Measurements from ENCODE around the gene ZNF182.
"Not testable (repeated sequence)": the region's sequence is repeated elsewhere in the genome, so short reads cannot be mapped to it uniquely, and the experiment has no call there.

DNA sequence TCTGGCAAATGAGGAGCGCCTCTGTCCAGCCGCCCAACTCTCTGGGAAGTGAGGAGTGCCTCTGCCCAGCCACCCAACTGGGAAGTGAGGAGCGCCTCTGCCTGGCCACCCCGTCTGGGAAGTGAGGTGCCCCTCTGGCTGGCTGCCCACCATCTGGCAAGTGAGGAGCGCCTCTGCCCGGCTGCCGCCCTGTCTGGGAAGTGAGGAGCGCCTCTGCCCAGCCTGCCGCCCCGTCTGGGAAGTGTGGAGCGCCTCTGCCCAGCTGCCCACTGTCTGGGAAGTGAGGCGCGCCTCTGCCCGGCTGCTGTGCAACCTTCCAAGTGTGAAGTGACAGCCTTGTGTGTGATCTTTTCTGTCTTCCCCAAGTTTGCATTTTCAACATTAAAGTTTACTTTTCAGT lies 38.3 kb downstream of the ZNF182 start:
- TF ChIP-seq, protein P1, sequence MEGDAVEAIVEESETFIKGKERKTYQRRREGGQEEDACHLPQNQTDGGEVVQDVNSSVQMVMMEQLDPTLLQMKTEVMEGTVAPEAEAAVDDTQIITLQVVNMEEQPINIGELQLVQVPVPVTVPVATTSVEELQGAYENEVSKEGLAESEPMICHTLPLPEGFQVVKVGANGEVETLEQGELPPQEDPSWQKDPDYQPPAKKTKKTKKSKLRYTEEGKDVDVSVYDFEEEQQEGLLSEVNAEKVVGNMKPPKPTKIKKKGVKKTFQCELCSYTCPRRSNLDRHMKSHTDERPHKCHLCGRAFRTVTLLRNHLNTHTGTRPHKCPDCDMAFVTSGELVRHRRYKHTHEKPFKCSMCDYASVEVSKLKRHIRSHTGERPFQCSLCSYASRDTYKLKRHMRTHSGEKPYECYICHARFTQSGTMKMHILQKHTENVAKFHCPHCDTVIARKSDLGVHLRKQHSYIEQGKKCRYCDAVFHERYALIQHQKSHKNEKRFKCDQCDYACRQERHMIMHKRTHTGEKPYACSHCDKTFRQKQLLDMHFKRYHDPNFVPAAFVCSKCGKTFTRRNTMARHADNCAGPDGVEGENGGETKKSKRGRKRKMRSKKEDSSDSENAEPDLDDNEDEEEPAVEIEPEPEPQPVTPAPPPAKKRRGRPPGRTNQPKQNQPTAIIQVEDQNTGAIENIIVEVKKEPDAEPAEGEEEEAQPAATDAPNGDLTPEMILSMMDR (IDR thresholded peaks at IDR 0.05), result not testable (repeated sequence)
- not testable (repeated sequence) for TF ChIP-seq POLR2A (IDR thresholded peaks at IDR 0.05)
